HepG2 (cell line): ENCODE results near the gene NTPCR. TPM values are rescaled to one million over a fixed set of nuclear protein-coding genes. Genes with fewer than 3 reads are reported as not detected.
A peak's percentile ranks its signal among the peaks of the same experiment; 100 is the strongest.

ENCODE experiments used
- ATAC-seq: fragments of 200-7000 bp; cut with Tn5 transposase; 3 replicates; pipeline ENCODE4 v1.9.1; 2020; ENCODE audit warnings: mild to moderate bottlenecking, moderate library complexity
- BruUV-seq: library from RNA; stranded (reverse); fragments of 400-500 nt; replicated peaks from 2 replicates; lab custom pipeline; 2021; lab: Mats Ljungman, UMichigan
- CTCF ChIA-PET: fragments of 300-600 bp; formaldehyde crosslinking; extraction: SDS; loops from one replicate; lab custom pipeline; 2021; ENCODE audit warnings: low total read pairs, inconsistent platforms, low intra/inter-chr PET ratio; lab: Yijun Ruan, JAX
- POLR2A ChIA-PET: fragments of 350-600 bp; sonication (Branson Sonifier 250); formaldehyde crosslinking; loops from one replicate; lab custom pipeline; 2020; ENCODE audit warnings: antibody characterized with exemption, inconsistent platforms; lab: Yijun Ruan, JAX
- DNase-seq: peaks from one replicate; pipeline ENCODE4 v3.0.0-alpha.2; 2015; ENCODE audit warnings: low spot score
- FAIRE-seq: peaks from 3 replicates; lab custom pipeline; 2011; peaks lifted over from hg19 to GRCh38; lab: Jason Lieb, UNC
- H2AFZ ChIP-seq: one replicate; pipeline ENCODE4 v1.6.1; 2011; ENCODE audit warnings: low read length, inconsistent platforms
- H3K27ac ChIP-seq: fragments of 300-600 bp; 3 replicates; pipeline ENCODE4 v1.8.0; 2011; ENCODE audit warnings: mixed run types, mild to moderate bottlenecking, mixed read lengths, low read length, inconsistent platforms; ENCODE audit not compliant: insufficient read depth; ENCODE audit errors: extremely low read length
- H3K27me3 ChIP-seq, 2 experiments: fragments of 200-600 bp in 1 of 2; 2 replicates in 1 of 2; 3 replicates in 1 of 2; pipeline versions ENCODE4 v1.6.0 to v1.8.0; 2011; ENCODE audit warnings: low read length in 2 of 2, mild to moderate bottlenecking in 2 of 2, moderate library complexity in 2 of 2, inconsistent platforms in 1 of 2; ENCODE audit not compliant: insufficient read depth in 2 of 2, control insufficient read depth in 1 of 2
- H3K36me3 ChIP-seq, 2 experiments: fragments of 200-600 bp in 1 of 2; replicated peaks in 1 of 2; 2 replicates in 1 of 2; 3 replicates in 1 of 2; pipeline versions ENCODE4 v1.5.1 to v1.8.0; 2011; ENCODE audit warnings: low read length in 2 of 2, inconsistent platforms in 1 of 2; ENCODE audit not compliant: insufficient read depth in 2 of 2, control insufficient read depth in 1 of 2
- H3K4me1 ChIP-seq: 2 replicates; pipeline ENCODE4 v1.5.1; 2012; ENCODE audit warnings: low read length, inconsistent platforms; ENCODE audit not compliant: insufficient read depth
- H3K4me2 ChIP-seq: 2 replicates; pipeline ENCODE4 v1.6.0; 2011; ENCODE audit warnings: low read depth, low read length, inconsistent platforms
- H3K4me3 ChIP-seq, 3 experiments: fragments of 200-600 bp in 1 of 3; sonication (generic), shearing (Covaris generic) in 1 of 3; replicated peaks in 1 of 3; 2 replicates each; pipeline ENCODE4 v1.5.1; 2011 to 2016; ENCODE audit warnings: low read length in 3 of 3, inconsistent platforms in 2 of 3, low read depth in 2 of 3, mild to moderate bottlenecking in 2 of 3, control low read depth in 1 of 3, mixed read lengths in 1 of 3; ENCODE audit not compliant: insufficient read depth in 1 of 3
- H3K79me2 ChIP-seq: one replicate; pipeline ENCODE4 v1.6.1; 2011; ENCODE audit warnings: low read length, inconsistent platforms; ENCODE audit not compliant: insufficient read depth
- H3K9ac ChIP-seq: 2 replicates; pipeline ENCODE4 v1.6.0; 2011; ENCODE audit warnings: mild to moderate bottlenecking, low read depth, low read length, inconsistent platforms; ENCODE audit not compliant: insufficient read depth
- H3K9me3 ChIP-seq: 2 replicates; pipeline ENCODE4 v1.5.1; 2012; ENCODE audit warnings: mild to moderate bottlenecking, low read length
- H4K20me1 ChIP-seq: 2 replicates; pipeline ENCODE4 v1.6.0; 2011; ENCODE audit warnings: inconsistent platforms, mild to moderate bottlenecking, low read length, moderate library complexity; ENCODE audit not compliant: insufficient read depth
- BORCS8-MEF2B ChIP-seq: sonication (generic); formaldehyde crosslinking; IDR thresholded peaks from 2 replicates; pipeline ENCODE4 v1.8.0; 2022; ENCODE audit warnings: mild to moderate bottlenecking, missing genetic modification reagents
- BRD4 ChIP-seq: sonication (generic); formaldehyde crosslinking; IDR thresholded peaks from 2 replicates; pipeline ENCODE4 v1.4.0; 2020; ENCODE audit warnings: missing genetic modification reagents
- IKZF4 ChIP-seq: sonication (generic); formaldehyde crosslinking; IDR thresholded peaks from 2 replicates; pipeline ENCODE4 v1.5.1; 2020; ENCODE audit warnings: borderline replicate concordance, mild to moderate bottlenecking, low read depth, missing genetic modification reagents; ENCODE audit errors: not compliant biosample characterization
- KAT8 ChIP-seq: IDR thresholded peaks from 2 replicates; pipeline ENCODE4 v1.6.1; 2016; ENCODE audit warnings: missing genetic modification reagents, missing compliant biosample characterization
- KMT2B ChIP-seq: IDR thresholded peaks from 2 replicates; pipeline ENCODE4 v1.6.1; 2016; ENCODE audit warnings: missing genetic modification reagents, missing compliant biosample characterization
- NFE2 ChIP-seq: sonication (generic); formaldehyde crosslinking; IDR thresholded peaks from 2 replicates; pipeline ENCODE4 v1.4.0; 2020; ENCODE audit warnings: missing genetic modification reagents
- RORA ChIP-seq: sonication (generic); formaldehyde crosslinking; IDR thresholded peaks from 2 replicates; pipeline ENCODE4 v1.5.0; 2020; ENCODE audit warnings: mild to moderate bottlenecking, missing genetic modification reagents, moderate library complexity
- SATB2 ChIP-seq: sonication (generic); formaldehyde crosslinking; IDR thresholded peaks from 2 replicates; pipeline ENCODE4 v1.5.0; 2020; ENCODE audit warnings: missing genetic modification reagents
- ZNF17 ChIP-seq: sonication (generic); formaldehyde crosslinking; IDR thresholded peaks from 2 replicates; pipeline ENCODE4 v1.5.0; 2020; ENCODE audit warnings: mild to moderate bottlenecking, missing genetic modification reagents
- ZNF615 ChIP-seq: sonication (generic); formaldehyde crosslinking; IDR thresholded peaks from 2 replicates; pipeline ENCODE4 v1.5.0; 2020; ENCODE audit warnings: mild to moderate bottlenecking, missing genetic modification reagents, borderline replicate concordance
- ZNF724P ChIP-seq: sonication (generic); formaldehyde crosslinking; IDR thresholded peaks from 2 replicates; pipeline ENCODE4 v1.8.0; 2022; ENCODE audit warnings: missing genetic modification reagents, borderline replicate concordance
- ZNF879 ChIP-seq: sonication (generic); formaldehyde crosslinking; IDR thresholded peaks from 2 replicates; pipeline ENCODE4 v1.8.1; 2023; ENCODE audit warnings: missing genetic modification reagents
- WGBS: methylation state at CpG from one replicate; pipeline ENCODE4 v1.1.6; 2017; ENCODE audit warnings: low lambda C conversion rate; 5-methylcytosine and 5-hydroxymethylcytosine counted together
- in situ Hi-C: cut with HindIII; loops from 2 replicates; pipeline ENCODE4 v1.10.0; 2017; ENCODE audit warnings: low pct_unique_long_range_greater_than_20kb; ENCODE audit not compliant: extremely low pct_ligation_motif_present
- intact Hi-C: fragments of 100-400 bp; cut with micrococcal nuclease; formaldehyde crosslinking; loops from one replicate; pipeline ENCODE4 v1.10.0; 2022; ENCODE audit not compliant: unreplicated experiment
- polyA plus RNA-seq, 8 experiments: library from polyadenylated mRNA; depleted of rRNA in 3 of 8; stranded (reverse) in 7 of 8; unstranded in 1 of 8; fragments of >200 nt; fragmentation: Illumina TruSeq in 4 of 8; extraction: Trizol in 4 of 8; gene quantifications; 2 replicates each; pipeline versions ENCODE4 v1.2.1 to v1.2.3, GENCODE V29; 2011 to 2016; ENCODE audit warnings: low read depth in 4 of 8, missing spikeins in 1 of 8, mixed read lengths in 1 of 8; ENCODE audit not compliant: insufficient read depth in 1 of 8
- total RNA-seq, 5 experiments: library from RNA; depleted of rRNA; stranded (reverse); fragments of >200 nt; fragmentation: Illumina TruSeq; extraction: Trizol; gene quantifications; 2 replicates each; pipeline ENCODE4 v1.2.3, GENCODE V29; 2016; ENCODE audit warnings: low read depth in 1 of 5
- TF ChIP-seq, protein P1 (sequence below): sonication (generic); formaldehyde crosslinking; IDR thresholded peaks from 2 replicates; pipeline ENCODE4 v1.4.0; 2020; ENCODE audit warnings: missing genetic modification reagents, borderline replicate concordance
- TF ChIP-seq, protein P2 (sequence below): sonication (generic); formaldehyde crosslinking; IDR thresholded peaks from 2 replicates; pipeline ENCODE4 v1.5.0; 2020; ENCODE audit warnings: mild to moderate bottlenecking, missing genetic modification reagents, borderline replicate concordance
- TF ChIP-seq, protein P3 (sequence below): sonication (generic); formaldehyde crosslinking; conservative IDR thresholded peaks from 2 replicates; pipeline ENCODE4 v1.4.0; 2020; ENCODE audit warnings: missing genetic modification reagents
- TF ChIP-seq, protein P4 (sequence below): sonication (generic); formaldehyde crosslinking; IDR thresholded peaks from 2 replicates; pipeline ENCODE4 v1.5.0; 2020; ENCODE audit warnings: mild to moderate bottlenecking, missing genetic modification reagents

NTPCR gene
- total and polyA plus RNA-seq, 2 of the 13 experiments (the other 11 are each of a cell fraction or from before 2014, with no cell fraction given), result 11.7 to 47.0 TPM

DNA sequence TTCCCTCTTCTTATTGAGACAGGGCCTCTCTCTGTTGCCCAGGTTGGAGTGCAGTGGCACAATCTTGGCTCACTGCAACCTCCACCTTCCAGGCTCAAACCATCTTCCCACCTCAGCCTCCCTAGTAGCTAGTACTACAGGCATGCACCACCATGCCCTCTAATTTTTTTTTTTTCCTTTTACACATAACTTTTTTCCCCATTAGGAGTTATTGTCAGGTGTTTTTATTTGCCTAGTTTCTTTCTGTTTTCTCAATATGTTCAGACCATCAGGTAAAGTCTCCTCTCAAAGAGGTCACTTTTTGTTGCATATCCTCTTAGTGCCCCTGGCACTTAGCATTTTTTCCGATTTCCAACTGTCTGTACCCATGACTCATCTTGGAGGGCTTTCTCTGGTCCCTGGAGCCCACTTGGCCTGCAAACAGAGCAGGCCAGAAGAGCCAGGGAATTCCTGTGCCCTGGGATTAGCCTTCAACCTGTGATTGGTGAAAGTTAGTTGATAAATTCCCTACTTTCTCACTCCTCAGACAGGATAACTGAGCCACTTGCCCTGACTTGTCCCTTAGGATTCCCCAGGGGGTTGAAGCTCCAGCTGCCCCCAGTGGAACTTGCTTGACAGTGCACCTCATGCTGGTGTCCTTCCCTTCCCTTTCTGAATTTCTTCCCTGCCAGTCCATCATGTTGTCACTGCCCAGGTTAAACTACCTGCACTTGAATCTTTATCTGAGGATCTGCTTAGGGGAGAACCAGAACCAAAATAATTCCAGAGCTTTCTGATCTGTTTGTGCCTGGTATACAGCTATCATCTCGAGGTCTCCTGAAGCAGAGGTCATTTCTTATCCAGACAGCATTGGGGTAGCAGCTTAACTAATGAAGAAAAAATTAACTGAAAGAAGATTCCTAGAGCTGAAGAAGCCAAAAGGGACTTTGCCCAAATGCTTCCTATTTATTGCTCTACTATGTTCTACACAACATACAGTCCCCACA is 2.4 kb downstream of the NTPCR start:
- FAIRE-seq (peak; percentile 93), ATAC-seq (peak; percentile 78), DNase-seq (peak; percentile 51)
- Histone ChIP-seq H3K36me3 (peaks cover 2 to 6% of the 10 kb centered on the region in 2 experiments; a peak in 3 of 5 replicates), H3K79me2 (peaks cover 29% of the 10 kb centered on the region), H3K27me3 (no peaks in the 10 kb centered on the region), H3K4me1 (peaks cover 31% of the 10 kb centered on the region), H3K9me3 (no peaks in the 10 kb centered on the region), H3K4me3 (no peak overlapping the region), H3K4me2 (peak overlapping the region; percentile 77), H2AFZ (no peak overlapping the region), H3K27ac (peak overlapping the region; percentile 28), H3K9ac (peak overlapping the region; percentile 21), H4K20me1 (no peaks in the 10 kb centered on the region)
- 95% methylated on average over 2 of the region's 2 CpGs for WGBS
- no TSS peak for BruUV-seq
- ChIA-PET POLR2A (no interaction called here), CTCF (no interaction called here)
- in situ Hi-C loops, result loop anchor here (25.0 kb wide), 1 partner anchor 1091 kb away; no protein-coding TSS in a partner anchor
- intact Hi-C loops, result loop anchor here (10.0 kb wide), 1 partner anchor 318 kb away; the partner anchor contains the start of gene SIPA1L2
- TF ChIP-seq ZNF879, result no peak
- no peak for TF ChIP-seq RORA (CRISPR knock-in tag)
- TF ChIP-seq NFE2 (CRISPR knock-in tag), result 0 out of 2 replicates have a peak, but pooled peaks have one; percentile 7
- TF ChIP-seq BORCS8-MEF2B, result no peak
- TF ChIP-seq, protein P1, sequence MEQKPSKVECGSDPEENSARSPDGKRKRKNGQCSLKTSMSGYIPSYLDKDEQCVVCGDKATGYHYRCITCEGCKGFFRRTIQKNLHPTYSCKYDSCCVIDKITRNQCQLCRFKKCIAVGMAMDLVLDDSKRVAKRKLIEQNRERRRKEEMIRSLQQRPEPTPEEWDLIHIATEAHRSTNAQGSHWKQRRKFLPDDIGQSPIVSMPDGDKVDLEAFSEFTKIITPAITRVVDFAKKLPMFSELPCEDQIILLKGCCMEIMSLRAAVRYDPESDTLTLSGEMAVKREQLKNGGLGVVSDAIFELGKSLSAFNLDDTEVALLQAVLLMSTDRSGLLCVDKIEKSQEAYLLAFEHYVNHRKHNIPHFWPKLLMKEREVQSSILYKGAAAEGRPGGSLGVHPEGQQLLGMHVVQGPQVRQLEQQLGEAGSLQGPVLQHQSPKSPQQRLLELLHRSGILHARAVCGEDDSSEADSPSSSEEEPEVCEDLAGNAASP (CRISPR knock-in tag), result no peak
- TF ChIP-seq ZNF17 (CRISPR knock-in tag), result no peak
- TF ChIP-seq KAT8 (CRISPR knock-in tag), result no peak
- TF ChIP-seq, protein P2, sequence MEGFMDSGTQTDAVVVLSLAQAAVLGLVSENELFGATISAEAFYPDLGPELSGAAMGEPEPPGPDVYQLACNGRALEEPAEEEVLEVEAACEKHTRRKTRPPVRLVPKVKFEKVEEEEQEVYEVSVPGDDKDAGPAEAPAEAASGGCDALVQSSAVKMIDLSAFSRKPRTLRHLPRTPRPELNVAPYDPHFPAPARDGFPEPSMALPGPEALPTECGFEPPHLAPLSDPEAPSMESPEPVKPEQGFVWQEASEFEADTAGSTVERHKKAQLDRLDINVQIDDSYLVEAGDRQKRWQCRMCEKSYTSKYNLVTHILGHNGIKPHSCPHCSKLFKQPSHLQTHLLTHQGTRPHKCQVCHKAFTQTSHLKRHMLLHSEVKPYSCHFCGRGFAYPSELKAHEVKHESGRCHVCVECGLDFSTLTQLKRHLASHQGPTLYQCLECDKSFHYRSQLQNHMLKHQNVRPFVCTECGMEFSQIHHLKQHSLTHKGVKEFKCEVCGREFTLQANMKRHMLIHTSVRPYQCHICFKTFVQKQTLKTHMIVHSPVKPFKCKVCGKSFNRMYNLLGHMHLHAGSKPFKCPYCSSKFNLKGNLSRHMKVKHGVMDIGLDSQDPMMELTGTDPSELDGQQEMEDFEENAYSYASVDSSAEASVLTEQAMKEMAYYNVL (CRISPR knock-in tag), result no peak
- no peak for TF ChIP-seq SATB2 (CRISPR knock-in tag)
- TF ChIP-seq ZNF615 (CRISPR knock-in tag), result no peak
- TF ChIP-seq BRD4, result no peak
- no peak for TF ChIP-seq ZNF724P (CRISPR knock-in tag)
- TF ChIP-seq, protein P3, sequence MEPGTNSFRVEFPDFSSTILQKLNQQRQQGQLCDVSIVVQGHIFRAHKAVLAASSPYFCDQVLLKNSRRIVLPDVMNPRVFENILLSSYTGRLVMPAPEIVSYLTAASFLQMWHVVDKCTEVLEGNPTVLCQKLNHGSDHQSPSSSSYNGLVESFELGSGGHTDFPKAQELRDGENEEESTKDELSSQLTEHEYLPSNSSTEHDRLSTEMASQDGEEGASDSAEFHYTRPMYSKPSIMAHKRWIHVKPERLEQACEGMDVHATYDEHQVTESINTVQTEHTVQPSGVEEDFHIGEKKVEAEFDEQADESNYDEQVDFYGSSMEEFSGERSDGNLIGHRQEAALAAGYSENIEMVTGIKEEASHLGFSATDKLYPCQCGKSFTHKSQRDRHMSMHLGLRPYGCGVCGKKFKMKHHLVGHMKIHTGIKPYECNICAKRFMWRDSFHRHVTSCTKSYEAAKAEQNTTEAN (CRISPR knock-in tag), result no peak
- TF ChIP-seq KMT2B (CRISPR knock-in tag), result no peak
- TF ChIP-seq, protein P4, sequence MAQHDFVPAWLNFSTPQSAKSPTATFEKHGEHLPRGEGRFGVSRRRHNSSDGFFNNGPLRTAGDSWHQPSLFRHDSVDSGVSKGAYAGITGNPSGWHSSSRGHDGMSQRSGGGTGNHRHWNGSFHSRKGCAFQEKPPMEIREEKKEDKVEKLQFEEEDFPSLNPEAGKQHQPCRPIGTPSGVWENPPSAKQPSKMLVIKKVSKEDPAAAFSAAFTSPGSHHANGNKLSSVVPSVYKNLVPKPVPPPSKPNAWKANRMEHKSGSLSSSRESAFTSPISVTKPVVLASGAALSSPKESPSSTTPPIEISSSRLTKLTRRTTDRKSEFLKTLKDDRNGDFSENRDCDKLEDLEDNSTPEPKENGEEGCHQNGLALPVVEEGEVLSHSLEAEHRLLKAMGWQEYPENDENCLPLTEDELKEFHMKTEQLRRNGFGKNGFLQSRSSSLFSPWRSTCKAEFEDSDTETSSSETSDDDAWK (CRISPR knock-in tag), result no peak
- no peak for TF ChIP-seq IKZF4 (CRISPR knock-in tag)
